NT2/D1 (cell line): ENCODE results near the gene RASGRP2.

ENCODE experiments used
- SUZ12 ChIP-seq: IDR thresholded peaks from 2 replicates; pipeline ENCODE4 v1.6.1; 2011; ENCODE audit not compliant: insufficient read length, insufficient read depth; ENCODE audit errors: extremely low read depth
- YY1 ChIP-seq: IDR thresholded peaks from 2 replicates; pipeline ENCODE4 v1.6.1; 2011; ENCODE audit not compliant: insufficient read length, insufficient read depth
- ZNF274 ChIP-seq: IDR thresholded peaks from 2 replicates; pipeline ENCODE4 v1.6.1; 2011; ENCODE audit warnings: mild to moderate bottlenecking, low read depth, low read length

GRCh38 chr11:64731601-64732000 lies 12.3 kb downstream of the RASGRP2 start:
- TF ChIP-seq YY1 (no peak), ZNF274 (no peak), SUZ12 (no peak)
